Measurements from ENCODE around the gene PGLYRP1. TPM values are rescaled to one million over a fixed set of nuclear protein-coding genes. Genes with fewer than 3 reads are reported as not detected.

PGLYRP1 gene
- total RNA-seq, 1 experiment from 2014 or later: not detected

DNA sequence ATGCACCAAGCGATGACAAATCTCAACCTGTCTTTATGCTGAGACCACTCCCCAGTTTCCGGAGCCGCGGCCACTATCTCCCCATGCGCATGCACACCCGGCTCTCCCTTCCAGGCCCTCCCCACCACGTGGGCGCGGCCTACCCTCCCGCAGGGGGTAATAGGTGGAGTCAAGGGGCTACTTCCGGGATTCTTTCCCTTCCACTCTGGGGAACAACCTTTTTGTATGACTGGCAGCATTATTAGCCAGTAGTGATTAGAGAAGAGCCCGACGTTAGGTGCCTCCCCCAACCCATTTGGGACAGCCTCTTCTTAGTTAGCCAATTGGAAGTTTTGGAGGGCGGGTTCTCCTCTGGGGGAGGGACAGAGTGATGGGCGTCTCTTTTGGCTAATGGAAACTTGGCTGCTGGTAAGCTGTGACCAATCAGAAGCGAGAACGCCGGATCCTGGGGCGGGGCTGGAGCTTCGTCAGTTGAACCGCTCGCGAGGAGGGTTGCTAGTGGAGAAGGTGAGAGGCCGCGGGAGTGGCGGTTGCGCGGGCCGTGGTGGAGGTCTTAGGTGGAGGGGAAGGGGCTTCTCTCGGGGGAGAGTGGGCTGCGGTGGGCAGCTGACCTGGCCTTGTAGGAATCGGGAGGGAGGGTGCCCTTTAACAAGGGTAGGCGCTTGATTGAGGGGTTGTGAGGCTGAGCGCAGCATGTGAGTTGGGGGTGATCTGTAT, 27.7 kb downstream of the PGLYRP1 start, which contains the start of gene CCDC61 (continued):
- TF ChIP-seq GABPB1 (CRISPR knock-in tag; IDR thresholded peaks at IDR 0.05) (0 out of 2 replicates have a peak, but pooled peaks have one; percentile 31), KAT7 (CRISPR knock-in tag; IDR thresholded peaks at IDR 0.05; ENCODE audit: borderline replicate concordance) (no peak), ZBTB21 (CRISPR knock-in tag; IDR thresholded peaks at IDR 0.05; ENCODE audit: borderline replicate concordance) (no peak), JUN (CRISPR knock-in tag; IDR thresholded peaks at IDR 0.05) (no peak), ELF4 (CRISPR knock-in tag; IDR thresholded peaks at IDR 0.05; ENCODE audit: low read depth) (no peak), ZNF416 (CRISPR knock-in tag; IDR thresholded peaks at IDR 0.05) (no peak), STAT6 (CRISPR knock-in tag; conservative IDR thresholded peaks at IDR 0.05; ENCODE audit: low read depth) (no peak), FOXP1 (CRISPR knock-in tag; IDR thresholded peaks at IDR 0.05; ENCODE audit: borderline replicate concordance) (no peak), NR2C2 (CRISPR knock-in tag; IDR thresholded peaks at IDR 0.05) (no peak), ZNF219 (CRISPR knock-in tag; IDR thresholded peaks at IDR 0.05; ENCODE audit: borderline replicate concordance) (no peak), TP53 (CRISPR knock-in tag; IDR thresholded peaks at IDR 0.05) (no peak), HMGXB4 (CRISPR knock-in tag; IDR thresholded peaks at IDR 0.05) (no peak), GRHL2 (CRISPR knock-in tag; IDR thresholded peaks at IDR 0.05; ENCODE audit: insufficient replicate concordance, severe bottlenecking) (no peak)

DNA sequence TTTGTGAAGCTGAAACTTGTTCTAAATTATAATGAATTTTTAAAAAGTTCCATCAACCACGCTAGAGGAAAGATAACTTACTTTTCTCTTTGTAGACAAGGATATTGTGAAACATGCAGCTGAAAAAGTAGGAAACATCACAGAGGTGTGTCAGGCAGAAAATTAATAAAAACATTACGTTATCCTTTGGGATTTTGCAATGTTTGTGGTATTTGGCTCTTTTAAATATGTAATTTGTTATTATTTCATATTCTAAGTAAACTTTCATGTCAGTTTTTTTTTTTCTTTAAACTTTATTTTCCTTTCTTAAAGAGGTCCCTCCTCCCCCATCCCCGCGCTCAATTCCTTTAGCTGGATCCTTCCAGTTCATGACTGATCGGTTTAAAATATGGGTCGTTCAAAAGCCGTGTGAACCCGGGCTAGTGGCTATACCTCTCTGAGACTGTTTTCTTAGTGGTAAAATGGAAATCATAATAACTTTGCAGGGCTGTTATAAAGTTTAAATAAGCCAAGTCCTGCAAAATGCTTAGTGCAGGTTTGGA, 28.3 kb downstream of the PGLYRP1 start:
- no peak for DNase-seq (ENCODE audit: low spot score)
- H3K27ac Mint-ChIP-seq: no peak overlapping the region
- TF ChIP-seq ZNF671 (CRISPR knock-in tag; IDR thresholded peaks at IDR 0.05): no peak
- TF ChIP-seq FOXP4 (CRISPR knock-in tag; IDR thresholded peaks at IDR 0.05): no peak
- TF ChIP-seq NFYB (CRISPR knock-in tag; conservative IDR thresholded peaks at IDR 0.05; ENCODE audit: low read depth): no peak
- TF ChIP-seq ZBTB21 (CRISPR knock-in tag; IDR thresholded peaks at IDR 0.05; ENCODE audit: borderline replicate concordance): no peak
- TF ChIP-seq ETV6 (CRISPR knock-in tag; IDR thresholded peaks at IDR 0.05): no peak
- TF ChIP-seq FOXJ3 (CRISPR knock-in tag; IDR thresholded peaks at IDR 0.05; ENCODE audit: borderline replicate concordance): no peak
- TF ChIP-seq, protein P1, sequence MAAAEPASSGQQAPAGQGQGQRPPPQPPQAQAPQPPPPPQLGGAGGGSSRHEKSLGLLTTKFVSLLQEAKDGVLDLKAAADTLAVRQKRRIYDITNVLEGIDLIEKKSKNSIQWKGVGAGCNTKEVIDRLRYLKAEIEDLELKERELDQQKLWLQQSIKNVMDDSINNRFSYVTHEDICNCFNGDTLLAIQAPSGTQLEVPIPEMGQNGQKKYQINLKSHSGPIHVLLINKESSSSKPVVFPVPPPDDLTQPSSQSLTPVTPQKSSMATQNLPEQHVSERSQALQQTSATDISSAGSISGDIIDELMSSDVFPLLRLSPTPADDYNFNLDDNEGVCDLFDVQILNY (CRISPR knock-in tag; IDR thresholded peaks at IDR 0.05): no peak
- no peak for TF ChIP-seq HMGA2 (CRISPR knock-in tag; IDR thresholded peaks at IDR 0.05)
- no peak for TF ChIP-seq TCF7 (CRISPR knock-in tag; IDR thresholded peaks at IDR 0.05; ENCODE audit: low read depth)
- no peak for TF ChIP-seq ESRRA (CRISPR knock-in tag; IDR thresholded peaks at IDR 0.05; ENCODE audit: borderline replicate concordance)
- TF ChIP-seq, protein P2, sequence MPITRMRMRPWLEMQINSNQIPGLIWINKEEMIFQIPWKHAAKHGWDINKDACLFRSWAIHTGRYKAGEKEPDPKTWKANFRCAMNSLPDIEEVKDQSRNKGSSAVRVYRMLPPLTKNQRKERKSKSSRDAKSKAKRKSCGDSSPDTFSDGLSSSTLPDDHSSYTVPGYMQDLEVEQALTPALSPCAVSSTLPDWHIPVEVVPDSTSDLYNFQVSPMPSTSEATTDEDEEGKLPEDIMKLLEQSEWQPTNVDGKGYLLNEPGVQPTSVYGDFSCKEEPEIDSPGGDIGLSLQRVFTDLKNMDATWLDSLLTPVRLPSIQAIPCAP (CRISPR knock-in tag; IDR thresholded peaks at IDR 0.05): no peak
- no peak for TF ChIP-seq ZNF396 (CRISPR knock-in tag; IDR thresholded peaks at IDR 0.05; ENCODE audit: borderline replicate concordance)
- TF ChIP-seq NFATC4 (CRISPR knock-in tag; IDR thresholded peaks at IDR 0.05): no peak
- TF ChIP-seq ELF4 (CRISPR knock-in tag; IDR thresholded peaks at IDR 0.05; ENCODE audit: low read depth): no peak
- no peak for TF ChIP-seq TEAD4 (CRISPR knock-in tag; IDR thresholded peaks at IDR 0.05)
- TF ChIP-seq CTCF (IDR thresholded peaks at IDR 0.05): no peak

More for the DNA sequence above, 28.3 kb downstream of the PGLYRP1 start:
- Mint-ChIP-seq H3K4me3 (no peak overlapping the region), H3K27me3 (ENCODE audit: low read depth) (peaks cover 13% of the 10 kb centered on the region), H3K36me3 (peaks cover 6% of the 10 kb centered on the region; the same call in 1 of the 2 replicates), H3K4me1 (peaks cover 12% of the 10 kb centered on the region), H3K9me3 (no peaks in the 10 kb centered on the region)
- ChIA-PET CTCF (interaction anchor here (0.7 to 2.3 kb wide), 17 partner anchors 15 to 1210 kb away, joined by 3 to 19 read pairs (median 4); partner anchors contain the start of genes FOXA3, MYPOP, NOVA2 and SYMPK), POLR2A (interaction anchor here (0.6 to 1.1 kb wide), 4 partner anchors 21 to 292 kb away, joined by 3 to 9 read pairs (median 6); partner anchors contain the start of gene NOVA2)
- ATAC-seq: peak; percentile 0; the same call in 1 of the 2 replicates
